ENCODE measurements around the gene TMEM59L.

TMEM59L gene

GRCh38 chr19:18634612-18635297, 22.1 kb downstream of the TMEM59L start (continued):
- TF ChIP-seq ZNF423 (tag by site-specific recombination; IDR thresholded peaks at IDR 0.05) = no peak
- peak; percentile 89 for TF ChIP-seq ZNF623 (tag by site-specific recombination; IDR thresholded peaks at IDR 0.05)
- TF ChIP-seq, protein P1, sequence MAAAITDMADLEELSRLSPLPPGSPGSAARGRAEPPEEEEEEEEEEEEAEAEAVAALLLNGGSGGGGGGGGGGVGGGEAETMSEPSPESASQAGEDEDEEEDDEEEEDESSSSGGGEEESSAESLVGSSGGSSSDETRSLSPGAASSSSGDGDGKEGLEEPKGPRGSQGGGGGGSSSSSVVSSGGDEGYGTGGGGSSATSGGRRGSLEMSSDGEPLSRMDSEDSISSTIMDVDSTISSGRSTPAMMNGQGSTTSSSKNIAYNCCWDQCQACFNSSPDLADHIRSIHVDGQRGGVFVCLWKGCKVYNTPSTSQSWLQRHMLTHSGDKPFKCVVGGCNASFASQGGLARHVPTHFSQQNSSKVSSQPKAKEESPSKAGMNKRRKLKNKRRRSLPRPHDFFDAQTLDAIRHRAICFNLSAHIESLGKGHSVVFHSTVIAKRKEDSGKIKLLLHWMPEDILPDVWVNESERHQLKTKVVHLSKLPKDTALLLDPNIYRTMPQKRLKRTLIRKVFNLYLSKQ (tag by site-specific recombination; IDR thresholded peaks at IDR 0.05; ENCODE audit: borderline replicate concordance) = no peak
- TF ChIP-seq ZNF239 (tag by site-specific recombination; IDR thresholded peaks at IDR 0.05) = no peak
- TF ChIP-seq KLF9 (tag by site-specific recombination; IDR thresholded peaks at IDR 0.05; ENCODE audit: low read depth) = no peak
- TF ChIP-seq REPIN1 (tag by site-specific recombination; IDR thresholded peaks at IDR 0.05; ENCODE audit: low read depth) = no peak
- TF ChIP-seq ZNF121 (tag by site-specific recombination; IDR thresholded peaks at IDR 0.05) = no peak
- no peak for TF ChIP-seq ZFP3 (tag by site-specific recombination; IDR thresholded peaks at IDR 0.05; ENCODE audit: low read depth)
- TF ChIP-seq ZNF211 (tag by site-specific recombination; IDR thresholded peaks at IDR 0.05; ENCODE audit: low read depth) = no peak
- TF ChIP-seq, protein P2, sequence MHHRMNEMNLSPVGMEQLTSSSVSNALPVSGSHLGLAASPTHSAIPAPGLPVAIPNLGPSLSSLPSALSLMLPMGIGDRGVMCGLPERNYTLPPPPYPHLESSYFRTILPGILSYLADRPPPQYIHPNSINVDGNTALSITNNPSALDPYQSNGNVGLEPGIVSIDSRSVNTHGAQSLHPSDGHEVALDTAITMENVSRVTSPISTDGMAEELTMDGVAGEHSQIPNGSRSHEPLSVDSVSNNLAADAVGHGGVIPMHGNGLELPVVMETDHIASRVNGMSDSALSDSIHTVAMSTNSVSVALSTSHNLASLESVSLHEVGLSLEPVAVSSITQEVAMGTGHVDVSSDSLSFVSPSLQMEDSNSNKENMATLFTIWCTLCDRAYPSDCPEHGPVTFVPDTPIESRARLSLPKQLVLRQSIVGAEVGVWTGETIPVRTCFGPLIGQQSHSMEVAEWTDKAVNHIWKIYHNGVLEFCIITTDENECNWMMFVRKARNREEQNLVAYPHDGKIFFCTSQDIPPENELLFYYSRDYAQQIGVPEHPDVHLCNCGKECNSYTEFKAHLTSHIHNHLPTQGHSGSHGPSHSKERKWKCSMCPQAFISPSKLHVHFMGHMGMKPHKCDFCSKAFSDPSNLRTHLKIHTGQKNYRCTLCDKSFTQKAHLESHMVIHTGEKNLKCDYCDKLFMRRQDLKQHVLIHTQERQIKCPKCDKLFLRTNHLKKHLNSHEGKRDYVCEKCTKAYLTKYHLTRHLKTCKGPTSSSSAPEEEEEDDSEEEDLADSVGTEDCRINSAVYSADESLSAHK (tag by site-specific recombination; IDR thresholded peaks at IDR 0.05) = no peak
- no peak for TF ChIP-seq ZNF391 (tag by site-specific recombination; IDR thresholded peaks at IDR 0.05; ENCODE audit: borderline replicate concordance, low read depth)
- TF ChIP-seq ZNF2 (tag by site-specific recombination; IDR thresholded peaks at IDR 0.05) = no peak
- TF ChIP-seq ZIC2 (tag by site-specific recombination; IDR thresholded peaks at IDR 0.05) = peak; percentile 76
- no peak for TF ChIP-seq ZNF521 (tag by site-specific recombination; IDR thresholded peaks at IDR 0.05)
- TF ChIP-seq, protein P3, sequence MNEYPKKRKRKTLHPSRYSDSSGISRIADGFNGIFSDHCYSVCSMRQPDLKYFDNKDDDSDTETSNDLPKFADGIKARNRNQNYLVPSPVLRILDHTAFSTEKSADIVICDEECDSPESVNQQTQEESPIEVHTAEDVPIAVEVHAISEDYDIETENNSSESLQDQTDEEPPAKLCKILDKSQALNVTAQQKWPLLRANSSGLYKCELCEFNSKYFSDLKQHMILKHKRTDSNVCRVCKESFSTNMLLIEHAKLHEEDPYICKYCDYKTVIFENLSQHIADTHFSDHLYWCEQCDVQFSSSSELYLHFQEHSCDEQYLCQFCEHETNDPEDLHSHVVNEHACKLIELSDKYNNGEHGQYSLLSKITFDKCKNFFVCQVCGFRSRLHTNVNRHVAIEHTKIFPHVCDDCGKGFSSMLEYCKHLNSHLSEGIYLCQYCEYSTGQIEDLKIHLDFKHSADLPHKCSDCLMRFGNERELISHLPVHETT (tag by site-specific recombination; IDR thresholded peaks at IDR 0.05) = no peak
- no peak for TF ChIP-seq ZNF214 (tag by site-specific recombination; IDR thresholded peaks at IDR 0.05; ENCODE audit: borderline replicate concordance)
- no peak for TF ChIP-seq KLF16 (tag by site-specific recombination; IDR thresholded peaks at IDR 0.05)
- TF ChIP-seq, protein P4, sequence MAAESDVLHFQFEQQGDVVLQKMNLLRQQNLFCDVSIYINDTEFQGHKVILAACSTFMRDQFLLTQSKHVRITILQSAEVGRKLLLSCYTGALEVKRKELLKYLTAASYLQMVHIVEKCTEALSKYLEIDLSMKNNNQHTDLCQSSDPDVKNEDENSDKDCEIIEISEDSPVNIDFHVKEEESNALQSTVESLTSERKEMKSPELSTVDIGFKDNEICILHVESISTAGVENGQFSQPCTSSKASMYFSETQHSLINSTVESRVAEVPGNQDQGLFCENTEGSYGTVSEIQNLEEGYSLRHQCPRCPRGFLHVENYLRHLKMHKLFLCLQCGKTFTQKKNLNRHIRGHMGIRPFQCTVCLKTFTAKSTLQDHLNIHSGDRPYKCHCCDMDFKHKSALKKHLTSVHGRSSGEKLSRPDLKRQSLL (tag by site-specific recombination; IDR thresholded peaks at IDR 0.05) = no peak
- no peak for TF ChIP-seq ZNF24 (tag by site-specific recombination; IDR thresholded peaks at IDR 0.05)
- TF ChIP-seq ZNF777 (tag by site-specific recombination; IDR thresholded peaks at IDR 0.05; ENCODE audit: borderline replicate concordance) = no peak
- TF ChIP-seq SP2 (tag by site-specific recombination; IDR thresholded peaks at IDR 0.05) = no peak
- TF ChIP-seq ZNF747 (tag by site-specific recombination; IDR thresholded peaks at IDR 0.05) = no peak
- TF ChIP-seq ZNF354C (tag by site-specific recombination; IDR thresholded peaks at IDR 0.05; ENCODE audit: borderline replicate concordance, low read depth) = no peak
- no peak for TF ChIP-seq ZNF488 (tag by site-specific recombination; IDR thresholded peaks at IDR 0.05)
- no peak for TF ChIP-seq ZNF169 (tag by site-specific recombination; IDR thresholded peaks at IDR 0.05)
- TF ChIP-seq ZNF664 (tag by site-specific recombination; IDR thresholded peaks at IDR 0.05) = no peak
- TF ChIP-seq, protein P5, sequence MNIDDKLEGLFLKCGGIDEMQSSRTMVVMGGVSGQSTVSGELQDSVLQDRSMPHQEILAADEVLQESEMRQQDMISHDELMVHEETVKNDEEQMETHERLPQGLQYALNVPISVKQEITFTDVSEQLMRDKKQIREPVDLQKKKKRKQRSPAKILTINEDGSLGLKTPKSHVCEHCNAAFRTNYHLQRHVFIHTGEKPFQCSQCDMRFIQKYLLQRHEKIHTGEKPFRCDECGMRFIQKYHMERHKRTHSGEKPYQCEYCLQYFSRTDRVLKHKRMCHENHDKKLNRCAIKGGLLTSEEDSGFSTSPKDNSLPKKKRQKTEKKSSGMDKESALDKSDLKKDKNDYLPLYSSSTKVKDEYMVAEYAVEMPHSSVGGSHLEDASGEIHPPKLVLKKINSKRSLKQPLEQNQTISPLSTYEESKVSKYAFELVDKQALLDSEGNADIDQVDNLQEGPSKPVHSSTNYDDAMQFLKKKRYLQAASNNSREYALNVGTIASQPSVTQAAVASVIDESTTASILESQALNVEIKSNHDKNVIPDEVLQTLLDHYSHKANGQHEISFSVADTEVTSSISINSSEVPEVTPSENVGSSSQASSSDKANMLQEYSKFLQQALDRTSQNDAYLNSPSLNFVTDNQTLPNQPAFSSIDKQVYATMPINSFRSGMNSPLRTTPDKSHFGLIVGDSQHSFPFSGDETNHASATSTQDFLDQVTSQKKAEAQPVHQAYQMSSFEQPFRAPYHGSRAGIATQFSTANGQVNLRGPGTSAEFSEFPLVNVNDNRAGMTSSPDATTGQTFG (tag by site-specific recombination; IDR thresholded peaks at IDR 0.05; ENCODE audit: borderline replicate concordance) = no peak
- TF ChIP-seq, protein P6, sequence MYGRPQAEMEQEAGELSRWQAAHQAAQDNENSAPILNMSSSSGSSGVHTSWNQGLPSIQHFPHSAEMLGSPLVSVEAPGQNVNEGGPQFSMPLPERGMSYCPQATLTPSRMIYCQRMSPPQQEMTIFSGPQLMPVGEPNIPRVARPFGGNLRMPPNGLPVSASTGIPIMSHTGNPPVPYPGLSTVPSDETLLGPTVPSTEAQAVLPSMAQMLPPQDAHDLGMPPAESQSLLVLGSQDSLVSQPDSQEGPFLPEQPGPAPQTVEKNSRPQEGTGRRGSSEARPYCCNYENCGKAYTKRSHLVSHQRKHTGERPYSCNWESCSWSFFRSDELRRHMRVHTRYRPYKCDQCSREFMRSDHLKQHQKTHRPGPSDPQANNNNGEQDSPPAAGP (tag by site-specific recombination; IDR thresholded peaks at IDR 0.05) = 0 out of 2 replicates have a peak, but pooled peaks have one; percentile 34
